Astrocyte (in vitro differentiated cells and primary cell): ENCODE measurements around the gene HIC2. TPM values are rescaled to one million over a fixed set of nuclear protein-coding genes. Genes with fewer than 3 reads are reported as not detected.
A peak's percentile ranks its signal among the peaks of the same experiment; 100 is the strongest.

Experiments
- DNase-seq: peaks from one replicate; pipeline ENCODE4 v3.0.0-alpha.2; 2010; ENCODE audit warnings: low read depth
- FAIRE-seq: peaks from 2 replicates; lab custom pipeline; 2011; peaks lifted over from hg19 to GRCh38; lab: Jason Lieb, UNC
- H2AFZ ChIP-seq: 2 replicates; pipeline ENCODE4 v1.6.0; 2012; ENCODE audit warnings: low read depth, low read length, inconsistent platforms
- H3K27ac ChIP-seq: 2 replicates; pipeline ENCODE4 v1.5.1; 2011; ENCODE audit warnings: low read depth, low read length, inconsistent platforms
- H3K27me3 ChIP-seq: 2 replicates; pipeline ENCODE4 v1.6.0; 2011; ENCODE audit warnings: low read length, inconsistent platforms; ENCODE audit not compliant: insufficient read depth
- H3K36me3 ChIP-seq: 2 replicates; pipeline ENCODE4 v1.5.1; 2011; ENCODE audit warnings: low read length, inconsistent platforms; ENCODE audit not compliant: insufficient read depth
- H3K4me1 ChIP-seq: 2 replicates; pipeline ENCODE4 v1.5.1; 2011; ENCODE audit warnings: low read length, inconsistent platforms; ENCODE audit not compliant: insufficient read depth
- H3K4me2 ChIP-seq: 2 replicates; pipeline ENCODE4 v1.6.0; 2012; ENCODE audit warnings: low read length, inconsistent platforms
- H3K4me3 ChIP-seq: 2 replicates; pipeline ENCODE4 v1.5.1; 2011; ENCODE audit warnings: low read depth, mild to moderate bottlenecking, low read length, inconsistent platforms; ENCODE audit not compliant: insufficient read depth
- H3K79me2 ChIP-seq: 2 replicates; pipeline ENCODE4 v1.6.0; 2012; ENCODE audit warnings: mild to moderate bottlenecking, low read length, inconsistent platforms; ENCODE audit not compliant: insufficient read depth
- H3K9ac ChIP-seq: 2 replicates; pipeline ENCODE4 v1.6.0; 2012; ENCODE audit warnings: mild to moderate bottlenecking, low read length, inconsistent platforms
- H3K9me3 ChIP-seq: 2 replicates; pipeline ENCODE4 v1.5.1; 2012; ENCODE audit warnings: low read depth, mild to moderate bottlenecking, low read length, inconsistent platforms; ENCODE audit not compliant: insufficient read depth
- H4K20me1 ChIP-seq: 2 replicates; pipeline ENCODE4 v1.6.0; 2012; ENCODE audit warnings: low read length, inconsistent platforms; ENCODE audit not compliant: insufficient read depth
- H3K27ac Mint-ChIP-seq: one replicate; pipeline ENCODE4 v1.8.0; 2021; ENCODE audit warnings: mild to moderate bottlenecking, mixed read lengths; ENCODE audit not compliant: unreplicated experiment
- H3K27me3 Mint-ChIP-seq: one replicate; pipeline ENCODE4 v1.8.0; 2021; ENCODE audit warnings: low read depth, mixed read lengths; ENCODE audit not compliant: unreplicated experiment
- H3K36me3 Mint-ChIP-seq: one replicate; pipeline ENCODE4 v1.8.0; 2021; ENCODE audit warnings: low read depth, mixed read lengths; ENCODE audit not compliant: unreplicated experiment
- H3K4me1 Mint-ChIP-seq: one replicate; pipeline ENCODE4 v1.8.0; 2021; ENCODE audit warnings: low read depth, mixed read lengths; ENCODE audit not compliant: unreplicated experiment
- H3K4me3 Mint-ChIP-seq: one replicate; pipeline ENCODE4 v1.8.0; 2021; ENCODE audit warnings: mild to moderate bottlenecking, moderate library complexity, mixed read lengths; ENCODE audit not compliant: unreplicated experiment
- H3K9me3 Mint-ChIP-seq: one replicate; pipeline ENCODE4 v1.8.0; 2021; ENCODE audit warnings: mild to moderate bottlenecking, mixed read lengths; ENCODE audit not compliant: unreplicated experiment
- EZH2 ChIP-seq: IDR thresholded peaks from 2 replicates; pipeline ENCODE4 v1.6.1; 2012; ENCODE audit warnings: mild to moderate bottlenecking, low read length, inconsistent platforms; ENCODE audit not compliant: insufficient read depth
- total RNA-seq: library from RNA; stranded (reverse); gene quantifications from 2 replicates; pipeline ENCODE4 v1.2.1, GENCODE V29; 2021
- TF ChIP-seq, protein P1 (sequence below): IDR thresholded peaks from 2 replicates; pipeline ENCODE4 v1.5.1; 2011; ENCODE audit warnings: low read depth, mild to moderate bottlenecking, inconsistent platforms, low read length, moderate library complexity; ENCODE audit not compliant: insufficient read depth

The HIC2 gene
- total RNA-seq, 1 donor from 2014 or later = 21.4 TPM

DNA sequence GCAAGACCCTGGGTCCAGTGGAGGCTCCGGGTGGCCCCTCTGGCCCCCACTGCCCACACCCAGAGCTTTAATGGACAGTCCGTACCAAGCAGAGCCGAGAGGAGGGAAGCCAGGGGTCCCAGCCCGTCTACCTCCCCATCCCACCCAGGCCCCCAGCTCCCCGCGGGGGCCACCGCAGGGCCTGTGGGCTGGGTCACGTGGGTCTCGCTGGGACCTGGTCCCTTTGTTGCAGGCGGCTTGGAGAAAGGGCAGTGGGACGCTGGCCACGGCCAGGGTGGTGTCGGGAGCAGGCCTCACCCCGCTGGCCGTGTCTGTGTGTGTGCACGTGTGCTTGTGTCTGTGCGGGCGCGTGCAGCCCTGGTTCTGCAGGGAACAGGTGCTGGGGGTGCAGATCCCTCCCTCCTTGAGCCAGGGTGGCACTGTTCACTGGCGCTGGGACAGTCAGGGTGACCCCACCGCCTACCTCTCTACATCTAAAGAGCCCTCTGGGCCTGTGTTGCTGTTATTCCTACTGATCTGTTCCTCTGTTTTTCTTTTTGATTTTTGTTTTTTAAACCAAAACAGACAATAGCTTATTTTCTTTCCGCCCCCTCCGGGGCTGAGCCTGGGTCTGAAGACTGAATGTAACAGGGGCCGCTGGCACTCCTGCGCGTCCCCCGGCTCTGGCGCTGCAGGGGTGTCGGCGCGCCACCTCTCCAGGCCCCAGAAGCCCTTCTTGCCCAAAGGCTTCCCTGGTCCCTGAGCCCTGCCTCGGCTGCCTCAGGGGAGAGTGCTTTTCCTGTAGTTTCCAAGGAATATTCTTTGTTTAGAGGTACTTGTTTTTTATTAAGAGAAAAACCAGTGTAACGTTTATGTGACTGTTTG is 29.9 kb downstream of the HIC2 start:
- Histone ChIP-seq H3K9me3 (no peaks in the 10 kb centered on the region), H2AFZ (no peak overlapping the region), H3K4me2 (no peak overlapping the region), H4K20me1 (peaks cover 71% of the 10 kb centered on the region), H3K27ac (no peak overlapping the region), H3K4me1 (no peaks in the 10 kb centered on the region), H3K79me2 (peaks cover 18% of the 10 kb centered on the region), H3K4me3 (no peak overlapping the region), H3K27me3 (no peaks in the 10 kb centered on the region), H3K36me3 (no peaks in the 10 kb centered on the region), H3K9ac (no peak overlapping the region)
- H3K4me3 Mint-ChIP-seq = no peak overlapping the region
- H3K27ac Mint-ChIP-seq = no peak overlapping the region
- no peaks in the 10 kb centered on the region for H3K9me3 Mint-ChIP-seq
- H3K27me3 Mint-ChIP-seq = no peaks in the 10 kb centered on the region
- TF ChIP-seq EZH2 = no peak
- DNase-seq (no peak), FAIRE-seq (no peak)
- H3K4me1 Mint-ChIP-seq = peaks cover 2% of the 10 kb centered on the region
- H3K36me3 Mint-ChIP-seq = peaks cover 8% of the 10 kb centered on the region

DNA sequence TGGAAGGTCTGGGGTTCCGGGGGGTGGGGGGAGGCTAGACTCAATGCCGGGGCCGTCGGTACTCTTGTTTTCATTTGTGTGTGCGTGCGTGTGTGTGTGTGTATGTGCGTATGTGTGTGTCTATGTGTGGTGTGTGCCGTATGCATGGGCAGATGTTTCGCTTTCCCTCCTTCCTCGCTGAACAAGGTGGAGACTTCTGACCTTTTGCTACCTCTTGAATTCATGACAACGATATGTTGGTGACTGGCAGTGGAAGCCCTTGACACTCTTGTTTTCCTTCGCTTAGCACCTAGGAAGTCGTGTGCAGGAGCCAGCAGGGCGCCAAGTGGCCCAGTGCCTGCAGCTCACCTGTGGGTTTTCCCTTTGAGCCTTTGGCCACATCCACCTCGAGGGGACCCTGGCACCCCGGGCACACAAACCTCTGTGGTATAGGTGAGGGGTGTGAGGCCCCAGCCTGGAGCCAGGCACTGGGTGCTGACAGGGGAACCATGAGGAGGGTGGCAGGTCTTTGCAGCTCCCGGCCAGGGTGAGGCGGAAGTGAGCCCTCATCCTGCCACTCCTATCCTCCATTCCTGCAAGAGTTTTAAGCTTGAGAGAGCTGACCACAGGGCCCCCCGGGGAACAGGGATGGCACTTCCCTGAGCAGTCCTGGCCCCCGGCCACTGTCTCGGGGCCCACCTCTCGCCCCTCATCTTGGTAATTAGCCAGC is 30.7 kb downstream of the HIC2 start:
- Mint-ChIP-seq H3K9me3 (no peaks in the 10 kb centered on the region), H3K36me3 (peaks cover 8% of the 10 kb centered on the region), H3K27me3 (no peaks in the 10 kb centered on the region), H3K27ac (no peak overlapping the region), H3K4me1 (peaks cover 2% of the 10 kb centered on the region), H3K4me3 (no peak overlapping the region)
- Histone ChIP-seq H3K4me1 (no peaks in the 10 kb centered on the region), H3K4me3 (no peak overlapping the region), H3K27me3 (no peaks in the 10 kb centered on the region), H3K9me3 (no peaks in the 10 kb centered on the region), H3K36me3 (no peaks in the 10 kb centered on the region), H3K79me2 (peaks cover 18% of the 10 kb centered on the region), H3K9ac (no peak overlapping the region), H2AFZ (no peak overlapping the region), H4K20me1 (peaks cover 71% of the 10 kb centered on the region), H3K27ac (no peak overlapping the region), H3K4me2 (no peak overlapping the region)
- TF ChIP-seq, protein P1, sequence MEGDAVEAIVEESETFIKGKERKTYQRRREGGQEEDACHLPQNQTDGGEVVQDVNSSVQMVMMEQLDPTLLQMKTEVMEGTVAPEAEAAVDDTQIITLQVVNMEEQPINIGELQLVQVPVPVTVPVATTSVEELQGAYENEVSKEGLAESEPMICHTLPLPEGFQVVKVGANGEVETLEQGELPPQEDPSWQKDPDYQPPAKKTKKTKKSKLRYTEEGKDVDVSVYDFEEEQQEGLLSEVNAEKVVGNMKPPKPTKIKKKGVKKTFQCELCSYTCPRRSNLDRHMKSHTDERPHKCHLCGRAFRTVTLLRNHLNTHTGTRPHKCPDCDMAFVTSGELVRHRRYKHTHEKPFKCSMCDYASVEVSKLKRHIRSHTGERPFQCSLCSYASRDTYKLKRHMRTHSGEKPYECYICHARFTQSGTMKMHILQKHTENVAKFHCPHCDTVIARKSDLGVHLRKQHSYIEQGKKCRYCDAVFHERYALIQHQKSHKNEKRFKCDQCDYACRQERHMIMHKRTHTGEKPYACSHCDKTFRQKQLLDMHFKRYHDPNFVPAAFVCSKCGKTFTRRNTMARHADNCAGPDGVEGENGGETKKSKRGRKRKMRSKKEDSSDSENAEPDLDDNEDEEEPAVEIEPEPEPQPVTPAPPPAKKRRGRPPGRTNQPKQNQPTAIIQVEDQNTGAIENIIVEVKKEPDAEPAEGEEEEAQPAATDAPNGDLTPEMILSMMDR = no peak
- no peak for TF ChIP-seq EZH2
- DNase-seq = no peak
- no peak for FAIRE-seq

DNA sequence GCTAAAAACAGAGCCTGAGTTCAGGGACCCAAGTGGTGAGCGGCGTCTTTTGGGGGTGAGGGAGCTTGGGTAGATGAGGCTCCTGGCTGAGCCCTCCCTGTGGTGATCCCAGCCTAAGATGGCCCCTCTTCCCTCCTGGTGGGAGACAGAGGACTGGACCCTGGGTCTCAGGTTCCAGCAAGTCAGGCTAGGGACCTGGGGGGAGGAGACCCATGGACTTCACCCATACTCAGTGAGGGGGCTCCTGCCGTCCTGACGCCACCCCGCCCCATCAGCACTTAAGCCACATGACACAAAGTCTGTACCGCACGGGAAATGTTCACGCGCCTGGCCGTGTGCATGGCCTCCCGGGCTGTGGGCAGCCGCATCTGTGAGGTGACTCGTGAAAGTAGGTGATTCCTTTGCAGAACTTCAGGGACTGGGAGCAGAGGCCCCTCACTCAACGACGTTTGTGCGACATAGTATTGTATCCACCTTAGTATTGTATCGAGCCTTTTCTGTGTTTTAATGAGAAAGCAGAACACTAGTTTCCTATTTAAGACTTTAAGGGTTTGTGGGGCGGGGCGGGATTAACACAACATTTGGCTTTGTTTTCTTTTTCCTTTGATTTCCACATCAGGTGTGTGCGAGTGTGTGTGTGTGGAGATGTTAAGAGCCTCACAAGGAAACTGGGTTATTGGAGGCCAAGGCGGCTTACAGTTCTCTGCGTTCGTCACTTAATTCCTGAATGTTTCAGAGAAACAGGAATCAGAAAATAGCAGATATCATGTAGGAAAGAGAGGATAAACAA is 31.7 kb downstream of the HIC2 start:
- H3K27me3 Mint-ChIP-seq = no peaks in the 10 kb centered on the region
- H3K36me3 Mint-ChIP-seq = peaks cover 8% of the 10 kb centered on the region
- H3K27ac Mint-ChIP-seq = peak overlapping the region; percentile 62
- no peak overlapping the region for H3K4me3 ChIP-seq
- no peaks in the 10 kb centered on the region for H3K4me1 ChIP-seq
- DNase-seq = no peak
- no peak overlapping the region for H2AFZ ChIP-seq
- no peaks in the 10 kb centered on the region for H3K9me3 Mint-ChIP-seq
- TF ChIP-seq, protein P1 = no peak
- no peak for TF ChIP-seq EZH2
- peaks cover 9% of the 10 kb centered on the region for H3K79me2 ChIP-seq
- no peaks in the 10 kb centered on the region for H3K27me3 ChIP-seq
- no peaks in the 10 kb centered on the region for H3K4me1 Mint-ChIP-seq
- no peaks in the 10 kb centered on the region for H3K9me3 ChIP-seq
- H3K27ac ChIP-seq = no peak overlapping the region
- H3K4me3 Mint-ChIP-seq = peak overlapping the region; percentile 57
- H3K4me2 ChIP-seq = no peak overlapping the region
- no peak for FAIRE-seq
- peaks cover 61% of the 10 kb centered on the region for H4K20me1 ChIP-seq
- H3K36me3 ChIP-seq = no peaks in the 10 kb centered on the region
- no peak overlapping the region for H3K9ac ChIP-seq
